Ishikawa (cell line): Measurements from ENCODE around the gene DEGS1.

Experiments
- CEBPB ChIP-seq: IDR thresholded peaks from 2 replicates; pipeline ENCODE4 v1.6.1; 2012
- CREB1 ChIP-seq: IDR thresholded peaks from 2 replicates; pipeline ENCODE4 v1.6.1; 2012; ENCODE audit warnings: low read depth
- EGR1 ChIP-seq: IDR thresholded peaks from 2 replicates; pipeline ENCODE4 v1.6.1; 2012
- EP300 ChIP-seq: IDR thresholded peaks from 2 replicates; pipeline ENCODE4 v1.6.1; 2012; ENCODE audit warnings: borderline replicate concordance
- FOXM1 ChIP-seq: IDR thresholded peaks from 2 replicates; pipeline ENCODE4 v1.6.1; 2012; ENCODE audit warnings: low read depth, borderline replicate concordance
- MAX ChIP-seq: IDR thresholded peaks from 2 replicates; pipeline ENCODE4 v1.6.1; 2012
- NFIC ChIP-seq: IDR thresholded peaks from 2 replicates; pipeline ENCODE4 v1.6.1; 2012
- RAD21 ChIP-seq: IDR thresholded peaks from 2 replicates; pipeline ENCODE4 v1.6.1; 2012; ENCODE audit warnings: low read depth
- REST ChIP-seq: IDR thresholded peaks from 2 replicates; pipeline ENCODE4 v1.6.1; 2012; ENCODE audit warnings: low read depth, mild to moderate bottlenecking
- TAF1 ChIP-seq: IDR thresholded peaks from 2 replicates; pipeline ENCODE4 v1.6.1; 2012; ENCODE audit warnings: low read depth, mild to moderate bottlenecking
- TCF12 ChIP-seq: IDR thresholded peaks from 2 replicates; pipeline ENCODE4 v1.6.1; 2012; ENCODE audit warnings: low read depth
- USF1 ChIP-seq: IDR thresholded peaks from 2 replicates; pipeline ENCODE4 v1.6.1; 2012
- YY1 ChIP-seq: IDR thresholded peaks from 2 replicates; pipeline ENCODE4 v1.6.1; 2012; ENCODE audit warnings: low read depth
- ZBTB7A ChIP-seq: IDR thresholded peaks from 2 replicates; pipeline ENCODE4 v1.6.1; 2012; ENCODE audit warnings: low read depth

- TF ChIP-seq REST = no peak
- no peak for TF ChIP-seq EP300
- no peak for TF ChIP-seq TAF1
- no peak for TF ChIP-seq CEBPB
- TF ChIP-seq FOXM1 = no peak
- no peak for TF ChIP-seq MAX
- TF ChIP-seq ZBTB7A = no peak
- no peak for TF ChIP-seq NFIC
- no peak for TF ChIP-seq YY1
- no peak for TF ChIP-seq RAD21
- TF ChIP-seq EGR1 = no peak
- no peak for TF ChIP-seq CREB1
- TF ChIP-seq USF1 = no peak
- no peak for TF ChIP-seq TCF12
These were observed 7.4 kb upstream of the DEGS1 start for GRCh38 chr1:224175617-224176016.
